Measurements from ENCODE around the gene RIOK2.

The RIOK2 gene

GRCh38 chr5:97124335-97124734, 58.7 kb downstream of the RIOK2 start:
- DNase-seq (ENCODE audit: low read depth) = no peak

GRCh38 chr5:97121848-97122247, 61.2 kb downstream of the RIOK2 start:
- DNase-seq (ENCODE audit: low read depth) = no peak

DNA sequence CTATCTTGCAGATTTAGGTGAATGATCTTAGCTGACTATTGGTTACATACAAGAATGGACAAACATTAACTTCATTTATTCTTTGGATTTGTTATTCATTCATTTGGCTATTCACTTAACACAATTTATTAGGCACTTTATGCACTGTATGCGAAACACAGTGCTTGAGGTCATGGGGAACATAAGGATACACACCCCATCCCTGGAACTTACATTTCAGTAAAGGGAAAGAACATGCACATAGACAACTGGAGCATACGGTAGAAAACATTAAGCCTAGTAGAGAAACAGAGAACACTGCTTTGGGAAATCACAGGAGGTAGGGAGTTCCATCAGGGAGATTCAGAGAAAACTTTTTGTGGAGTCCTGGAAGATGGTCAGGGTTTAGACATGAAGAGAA, 62.9 kb downstream of the RIOK2 start:
- no peak for DNase-seq (ENCODE audit: low read depth)

GRCh38 chr5:97119007-97119390, 64.0 kb downstream of the RIOK2 start:
- DNase-seq (ENCODE audit: low read depth) = no peak

GRCh38 chr5:97118261-97119006, 64.6 kb downstream of the RIOK2 start:
- no peak for DNase-seq (ENCODE audit: low read depth)

DNA sequence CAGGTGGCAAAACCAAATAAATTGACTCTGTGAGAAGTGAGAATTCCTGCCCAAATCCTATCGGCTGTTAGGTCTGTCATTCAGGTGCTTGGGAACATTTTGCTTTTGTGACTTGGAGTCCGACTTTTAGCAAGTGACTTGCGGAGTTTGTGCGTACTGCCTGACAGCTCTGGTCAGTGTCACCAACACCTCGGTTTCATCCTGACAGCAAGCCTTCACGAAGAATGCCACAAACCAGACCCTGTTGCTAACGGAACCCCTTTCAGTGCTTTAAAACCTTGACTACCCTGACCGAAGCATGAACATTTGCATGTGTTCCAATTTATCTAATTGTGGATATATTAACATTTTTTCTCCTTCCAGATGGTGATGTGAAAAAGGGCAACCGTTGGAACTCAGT, 67.1 kb downstream of the RIOK2 start:
- DNase-seq (ENCODE audit: low read depth) = no peak

- no peak for DNase-seq (ENCODE audit: low read depth)
Measured at GRCh38 chr5:97112230-97112629, 70.8 kb downstream of the RIOK2 start.

- DNase-seq (ENCODE audit: low read depth) = no peak
Measured at GRCh38 chr5:97111616-97112015, 71.4 kb downstream of the RIOK2 start.

GRCh38 chr5:97111004-97111403, 72.0 kb downstream of the RIOK2 start:
- no peak for DNase-seq (ENCODE audit: low read depth)
